Upper lobe of right lung (tissue), 1 donor: ENCODE data around the gene THOC5. TPM values are rescaled to one million over a fixed set of nuclear protein-coding genes. Genes with fewer than 3 reads are reported as not detected.

Experiments
- ATAC-seq: fragments of 200-7000 bp; cut with Tn5 transposase; one replicate; pipeline ENCODE4 v1.9.1; 2020; ENCODE audit warnings: mild to moderate bottlenecking, moderate library complexity
- DNase-seq: peaks from one replicate; pipeline ENCODE4 v3.0.0-alpha.2; 2020
- H3K27ac ChIP-seq: fragments of 200-600 bp; one replicate; pipeline ENCODE4 v1.8.0; 2022
- H3K27me3 ChIP-seq: fragments of 200-600 bp; one replicate; pipeline ENCODE4 v1.8.0; 2022; ENCODE audit warnings: mild to moderate bottlenecking
- H3K36me3 ChIP-seq: fragments of 200-600 bp; one replicate; pipeline ENCODE4 v1.8.0; 2022
- H3K4me1 ChIP-seq: fragments of 200-600 bp; one replicate; pipeline ENCODE4 v1.8.0; 2022
- H3K4me3 ChIP-seq: fragments of 200-600 bp; one replicate; pipeline ENCODE4 v1.8.0; 2022; ENCODE audit warnings: mild to moderate bottlenecking
- H3K9me3 ChIP-seq: fragments of 200-600 bp; one replicate; pipeline ENCODE4 v1.8.0; 2022
- intact Hi-C: fragments of 100-400 bp; cut with DNase I; formaldehyde crosslinking; loops from one replicate; pipeline ENCODE4 v1.11.0; 2022
- total RNA-seq: library from RNA; stranded (reverse); fragmentation: NEBNext Ultra II Directional; extraction: Animal tissue kit (Norgen Biotek cat#: 25700); gene quantifications from one replicate; pipeline ENCODE4 v1.2.1, GENCODE V29; 2021
- TF ChIP-seq, protein P1 (sequence below): fragments of 200-600 bp; IDR thresholded peaks from one replicate; pipeline ENCODE4 v1.8.0; 2022; ENCODE audit warnings: antibody characterized with exemption
- donor health status: DM: no; HTN: yes; CAD: no; lungs with severe emphysema.

THOC5 gene
- total RNA-seq, 1 donor from 2014 or later, result 43.0 TPM

GRCh38 chr22:29469755-29470154, 83.8 kb downstream of the THOC5 start:
- no peak for DNase-seq
- ATAC-seq, result peak; percentile 57
- Histone ChIP-seq H3K9me3 (no peaks in the 10 kb centered on the region), H3K4me3 (no peak overlapping the region), H3K27ac (no peak overlapping the region), H3K36me3 (no peaks in the 10 kb centered on the region), H3K27me3 (peaks cover 11% of the 10 kb centered on the region), H3K4me1 (peaks cover 4% of the 10 kb centered on the region)
- intact Hi-C loops, result no loop called here
- TF ChIP-seq, protein P1, sequence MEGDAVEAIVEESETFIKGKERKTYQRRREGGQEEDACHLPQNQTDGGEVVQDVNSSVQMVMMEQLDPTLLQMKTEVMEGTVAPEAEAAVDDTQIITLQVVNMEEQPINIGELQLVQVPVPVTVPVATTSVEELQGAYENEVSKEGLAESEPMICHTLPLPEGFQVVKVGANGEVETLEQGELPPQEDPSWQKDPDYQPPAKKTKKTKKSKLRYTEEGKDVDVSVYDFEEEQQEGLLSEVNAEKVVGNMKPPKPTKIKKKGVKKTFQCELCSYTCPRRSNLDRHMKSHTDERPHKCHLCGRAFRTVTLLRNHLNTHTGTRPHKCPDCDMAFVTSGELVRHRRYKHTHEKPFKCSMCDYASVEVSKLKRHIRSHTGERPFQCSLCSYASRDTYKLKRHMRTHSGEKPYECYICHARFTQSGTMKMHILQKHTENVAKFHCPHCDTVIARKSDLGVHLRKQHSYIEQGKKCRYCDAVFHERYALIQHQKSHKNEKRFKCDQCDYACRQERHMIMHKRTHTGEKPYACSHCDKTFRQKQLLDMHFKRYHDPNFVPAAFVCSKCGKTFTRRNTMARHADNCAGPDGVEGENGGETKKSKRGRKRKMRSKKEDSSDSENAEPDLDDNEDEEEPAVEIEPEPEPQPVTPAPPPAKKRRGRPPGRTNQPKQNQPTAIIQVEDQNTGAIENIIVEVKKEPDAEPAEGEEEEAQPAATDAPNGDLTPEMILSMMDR, result no peak

DNA sequence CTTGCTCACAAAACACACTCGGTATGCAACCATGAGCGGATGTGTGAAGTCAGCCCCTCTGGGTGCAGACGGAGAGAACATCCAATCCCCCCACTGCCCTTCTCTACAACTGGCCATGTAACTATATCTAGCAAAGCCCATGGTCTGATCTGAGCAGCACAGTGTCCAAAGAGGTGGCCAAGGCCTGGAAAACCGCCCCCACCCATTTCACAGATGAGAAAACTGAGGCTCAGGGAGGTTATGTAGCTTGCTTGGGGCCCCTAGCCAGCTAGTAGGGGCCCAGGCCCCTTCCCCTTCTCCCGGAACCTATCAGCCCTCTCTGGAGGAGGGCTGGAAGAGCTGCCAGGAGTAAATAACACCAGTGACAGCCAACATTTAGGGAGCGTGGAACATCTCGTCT, 89.0 kb downstream of the THOC5 start:
- Histone ChIP-seq H3K4me3 (no peak overlapping the region), H3K36me3 (no peaks in the 10 kb centered on the region), H3K4me1 (no peaks in the 10 kb centered on the region), H3K27me3 (no peaks in the 10 kb centered on the region), H3K9me3 (no peaks in the 10 kb centered on the region), H3K27ac (no peak overlapping the region)
- no peak for DNase-seq
- no peak for ATAC-seq
- intact Hi-C loops, result no loop called here
- TF ChIP-seq, protein P1, result no peak

DNA sequence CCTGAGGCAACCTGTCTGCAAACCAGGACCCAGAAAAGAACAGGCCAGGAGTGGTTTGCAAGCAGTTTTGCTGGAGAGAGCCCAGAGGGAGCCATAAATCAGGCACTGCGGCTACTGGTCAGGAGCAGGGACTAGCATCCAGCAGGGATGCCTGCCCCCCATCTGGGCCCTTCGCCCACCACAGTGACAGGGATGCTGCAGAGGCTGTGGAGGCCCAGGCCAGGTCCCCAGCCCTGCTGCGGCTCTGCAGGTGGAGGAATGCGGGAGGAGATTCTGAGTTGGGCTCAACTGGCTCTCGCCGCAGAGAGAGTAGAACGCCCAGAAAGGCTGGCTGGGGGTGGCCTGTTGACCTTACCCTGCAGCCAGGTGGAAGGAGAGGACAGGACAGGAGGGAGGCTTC, 89.9 kb downstream of the THOC5 start:
- no peaks in the 10 kb centered on the region for H3K4me1 ChIP-seq
- no peak for DNase-seq
- no peaks in the 10 kb centered on the region for H3K36me3 ChIP-seq
- no peak overlapping the region for H3K4me3 ChIP-seq
- intact Hi-C loops, result no loop called here
- no peaks in the 10 kb centered on the region for H3K27me3 ChIP-seq
- H3K9me3 ChIP-seq, result no peaks in the 10 kb centered on the region
- ATAC-seq, result no peak
- no peak overlapping the region for H3K27ac ChIP-seq
- TF ChIP-seq, protein P1, result no peak

- TF ChIP-seq, protein P1, result no peak
- Histone ChIP-seq H3K36me3 (no peaks in the 10 kb centered on the region), H3K9me3 (no peaks in the 10 kb centered on the region), H3K4me3 (no peak overlapping the region), H3K27me3 (no peaks in the 10 kb centered on the region), H3K27ac (no peak overlapping the region), H3K4me1 (no peaks in the 10 kb centered on the region)
- ATAC-seq (no peak), DNase-seq (no peak)
- intact Hi-C loops, result no loop called here
Observed at GRCh38 chr22:29461263-29461662, 92.3 kb downstream of the THOC5 start.

DNA sequence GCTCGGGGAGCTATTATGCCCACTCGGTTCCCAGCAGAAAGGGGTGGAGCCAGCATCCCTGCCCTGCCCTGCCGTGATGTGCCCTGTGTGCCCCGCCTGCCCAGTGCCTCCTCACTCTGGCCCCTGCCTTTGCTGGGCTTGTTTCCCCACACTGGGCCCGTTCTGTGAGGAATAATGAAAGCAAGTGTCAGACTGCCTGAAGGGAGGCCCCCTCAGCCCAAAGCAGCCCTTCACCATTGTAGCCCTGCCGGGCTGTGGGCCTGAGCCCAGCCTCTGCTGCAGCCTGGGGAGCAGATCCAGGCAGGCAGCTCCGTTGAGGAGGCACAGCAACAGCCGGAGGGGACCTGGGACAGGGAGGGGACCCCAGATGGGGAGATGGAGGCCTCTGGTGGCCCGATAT, 93.8 kb downstream of the THOC5 start:
- DNase-seq (no peak), ATAC-seq (no peak)
- intact Hi-C loops, result no loop called here
- Histone ChIP-seq H3K4me1 (no peaks in the 10 kb centered on the region), H3K9me3 (no peaks in the 10 kb centered on the region), H3K4me3 (no peak overlapping the region), H3K27ac (no peak overlapping the region), H3K27me3 (no peaks in the 10 kb centered on the region), H3K36me3 (no peaks in the 10 kb centered on the region)
- TF ChIP-seq, protein P1, result no peak

DNA sequence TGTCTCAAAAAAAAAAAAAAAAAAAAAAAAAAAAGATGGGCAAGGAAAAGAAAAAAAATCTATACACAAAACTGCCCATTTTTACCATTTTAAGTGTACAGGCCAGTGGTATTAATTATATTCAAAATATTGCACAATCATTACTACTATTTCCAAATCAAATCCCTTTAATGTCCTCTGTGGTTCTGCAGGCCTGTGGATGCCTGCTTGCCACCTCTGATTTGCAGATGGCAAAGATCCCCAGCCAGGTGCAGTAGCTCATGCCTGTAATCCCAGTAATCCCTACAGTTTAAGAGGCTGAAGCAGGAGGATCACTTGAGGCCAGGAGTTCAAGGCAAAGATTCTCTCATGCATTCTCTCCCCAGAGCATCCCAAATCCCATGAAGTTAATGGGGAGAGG, 95.0 kb downstream of the THOC5 start:
- DNase-seq, result no peak
- TF ChIP-seq, protein P1, result no peak

More for the DNA sequence above, 95.0 kb downstream of the THOC5 start:
- no peak overlapping the region for H3K4me3 ChIP-seq
- H3K9me3 ChIP-seq, result no peaks in the 10 kb centered on the region
- H3K27ac ChIP-seq, result no peak overlapping the region
- no peaks in the 10 kb centered on the region for H3K36me3 ChIP-seq
- no peaks in the 10 kb centered on the region for H3K27me3 ChIP-seq
- H3K4me1 ChIP-seq, result no peaks in the 10 kb centered on the region
- intact Hi-C loops, result no loop called here
- no peak for ATAC-seq
